ENCODE data around the gene HSD17B2. TPM values are rescaled to one million over a fixed set of nuclear protein-coding genes. Genes with fewer than 3 reads are reported as not detected.

HSD17B2 gene
- total RNA-seq, 2 donors from 2014 or later, result 0.80 to 1.0 TPM

DNA sequence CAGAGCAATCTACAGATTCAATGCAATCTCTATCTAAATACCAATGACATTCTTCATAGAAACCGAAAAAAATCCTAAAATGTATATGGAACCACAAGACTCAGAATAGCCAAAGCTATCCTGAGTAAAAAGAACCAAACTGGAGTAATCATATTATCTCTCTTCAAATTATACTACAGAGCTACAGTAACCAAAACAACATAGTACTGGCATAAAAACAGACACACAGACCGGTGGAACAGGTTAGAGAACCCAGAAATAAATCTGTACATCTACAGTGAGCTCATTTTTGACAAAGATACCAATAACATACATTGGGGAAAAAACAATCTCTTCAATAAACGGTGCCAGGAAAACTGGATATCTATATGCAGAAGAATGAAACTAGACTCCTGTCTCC lies 89.6 kb downstream of the HSD17B2 start:
- intact Hi-C loops (cut with DNase I), result no loop called here
- DNase-seq (ENCODE audit: low spot score), result no peak
- Histone ChIP-seq H3K4me1 (replicated peaks) (no peaks in the 10 kb centered on the region), H3K27me3 (replicated peaks; ENCODE audit: insufficient read depth) (no peaks in the 10 kb centered on the region), H3K27ac (no peak overlapping the region), H3K36me3 (no peaks in the 10 kb centered on the region), H3K4me3 (no peak overlapping the region), H3K9me3 (no peaks in the 10 kb centered on the region)
- 96% methylated on average over 3 of the region's 3 CpGs for WGBS
- TF ChIP-seq, protein P1, sequence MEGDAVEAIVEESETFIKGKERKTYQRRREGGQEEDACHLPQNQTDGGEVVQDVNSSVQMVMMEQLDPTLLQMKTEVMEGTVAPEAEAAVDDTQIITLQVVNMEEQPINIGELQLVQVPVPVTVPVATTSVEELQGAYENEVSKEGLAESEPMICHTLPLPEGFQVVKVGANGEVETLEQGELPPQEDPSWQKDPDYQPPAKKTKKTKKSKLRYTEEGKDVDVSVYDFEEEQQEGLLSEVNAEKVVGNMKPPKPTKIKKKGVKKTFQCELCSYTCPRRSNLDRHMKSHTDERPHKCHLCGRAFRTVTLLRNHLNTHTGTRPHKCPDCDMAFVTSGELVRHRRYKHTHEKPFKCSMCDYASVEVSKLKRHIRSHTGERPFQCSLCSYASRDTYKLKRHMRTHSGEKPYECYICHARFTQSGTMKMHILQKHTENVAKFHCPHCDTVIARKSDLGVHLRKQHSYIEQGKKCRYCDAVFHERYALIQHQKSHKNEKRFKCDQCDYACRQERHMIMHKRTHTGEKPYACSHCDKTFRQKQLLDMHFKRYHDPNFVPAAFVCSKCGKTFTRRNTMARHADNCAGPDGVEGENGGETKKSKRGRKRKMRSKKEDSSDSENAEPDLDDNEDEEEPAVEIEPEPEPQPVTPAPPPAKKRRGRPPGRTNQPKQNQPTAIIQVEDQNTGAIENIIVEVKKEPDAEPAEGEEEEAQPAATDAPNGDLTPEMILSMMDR (IDR thresholded peaks at IDR 0.05), result no peak
- no peak for TF ChIP-seq POLR2AphosphoS5 (IDR thresholded peaks at IDR 0.05)
- no peak for TF ChIP-seq POLR2A (IDR thresholded peaks at IDR 0.05)

DNA sequence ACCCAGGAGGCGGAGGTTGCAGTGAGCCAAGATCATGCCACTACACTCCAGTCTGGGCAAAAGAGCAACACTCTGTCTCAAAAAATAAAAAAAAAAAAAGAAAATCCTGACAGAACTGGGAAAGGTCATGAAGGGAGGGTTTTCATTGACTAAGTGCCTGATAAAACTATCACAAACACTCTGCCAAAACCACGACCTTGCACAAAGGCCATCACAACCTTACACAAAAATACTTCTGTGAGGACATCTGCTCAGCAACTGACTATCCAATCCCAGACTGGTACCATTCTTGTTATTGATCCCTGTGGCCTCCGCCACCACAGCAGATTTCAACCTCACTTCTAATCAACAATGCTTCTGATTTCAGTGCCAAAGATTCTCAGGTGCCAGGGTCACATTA lies 94.8 kb downstream of the HSD17B2 start:
- WGBS, result 84% methylated on average over 3 of the region's 3 CpGs
- intact Hi-C loops (cut with DNase I), result no loop called here
- H3K27ac ChIP-seq, result no peak overlapping the region
- no peaks in the 10 kb centered on the region for H3K36me3 ChIP-seq
- no peak for DNase-seq (ENCODE audit: low spot score)
- H3K9me3 ChIP-seq, result no peaks in the 10 kb centered on the region
- TF ChIP-seq, protein P1 (IDR thresholded peaks at IDR 0.05), result no peak
- no peak for TF ChIP-seq POLR2AphosphoS5 (IDR thresholded peaks at IDR 0.05)
- no peak for TF ChIP-seq POLR2A (IDR thresholded peaks at IDR 0.05)
- no peaks in the 10 kb centered on the region for H3K27me3 ChIP-seq (replicated peaks; ENCODE audit: insufficient read depth)
- H3K4me3 ChIP-seq, result no peak overlapping the region
- H3K4me1 ChIP-seq (replicated peaks), result no peaks in the 10 kb centered on the region

DNA sequence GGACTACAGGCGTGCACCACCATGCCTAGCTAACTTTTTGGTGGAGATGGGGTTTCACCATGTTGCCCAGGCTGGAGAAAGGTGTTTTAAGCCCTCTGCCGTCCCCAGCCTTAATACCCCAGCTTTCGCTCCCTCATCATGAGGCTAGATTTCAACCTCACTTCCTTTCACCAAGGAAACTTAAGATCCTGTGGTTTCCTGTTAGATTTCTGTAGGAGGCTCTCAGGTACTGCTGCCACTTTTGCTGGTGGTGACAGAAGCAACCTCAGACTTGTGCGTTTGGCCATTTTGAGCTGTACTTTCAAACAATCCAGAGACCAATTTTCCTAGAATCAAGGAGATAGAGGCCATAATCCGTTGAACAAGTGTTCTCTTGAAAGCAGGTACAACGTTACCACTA lies 98.7 kb downstream of the HSD17B2 start:
- Histone ChIP-seq H3K27me3 (replicated peaks; ENCODE audit: insufficient read depth) (no peaks in the 10 kb centered on the region), H3K27ac (no peak overlapping the region), H3K36me3 (no peaks in the 10 kb centered on the region), H3K9me3 (no peaks in the 10 kb centered on the region), H3K4me3 (no peak overlapping the region), H3K4me1 (replicated peaks) (no peaks in the 10 kb centered on the region)
- WGBS, result 92% methylated on average over 6 of the region's 6 CpGs
- intact Hi-C loops (cut with DNase I), result no loop called here
- no peak for TF ChIP-seq POLR2AphosphoS5 (IDR thresholded peaks at IDR 0.05)
- TF ChIP-seq, protein P1 (IDR thresholded peaks at IDR 0.05), result no peak
- TF ChIP-seq POLR2A (IDR thresholded peaks at IDR 0.05), result no peak
- no peak for DNase-seq (ENCODE audit: low spot score)

DNA sequence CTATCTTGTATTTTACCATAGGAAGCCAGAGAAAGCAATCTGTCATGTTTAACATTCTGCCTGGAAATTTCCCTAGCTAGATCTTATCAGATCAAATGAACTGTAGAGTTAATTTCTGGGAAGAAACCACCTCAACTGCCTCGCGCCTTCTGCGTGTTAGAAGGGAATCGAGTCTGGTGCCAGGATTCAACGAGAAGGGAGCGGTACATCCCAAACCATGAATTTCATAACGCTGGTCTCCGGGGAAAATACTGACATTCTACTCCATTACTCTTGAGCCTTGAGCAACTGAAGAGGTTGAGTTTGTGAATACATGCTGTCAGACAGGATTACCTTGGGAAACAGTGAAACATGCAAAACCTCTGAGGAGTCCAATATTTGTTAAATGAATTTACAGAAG lies 99.8 kb downstream of the HSD17B2 start:
- Histone ChIP-seq H3K36me3 (no peaks in the 10 kb centered on the region), H3K9me3 (no peaks in the 10 kb centered on the region), H3K27me3 (replicated peaks; ENCODE audit: insufficient read depth) (no peaks in the 10 kb centered on the region), H3K4me1 (replicated peaks) (no peaks in the 10 kb centered on the region), H3K27ac (no peak overlapping the region), H3K4me3 (no peak overlapping the region)
- 91% methylated on average over 8 of the region's 8 CpGs for WGBS
- no peak for DNase-seq (ENCODE audit: low spot score)
- TF ChIP-seq POLR2A (IDR thresholded peaks at IDR 0.05) (no peak), POLR2AphosphoS5 (IDR thresholded peaks at IDR 0.05) (no peak)
- TF ChIP-seq, protein P1 (IDR thresholded peaks at IDR 0.05), result no peak
- intact Hi-C loops (cut with DNase I), result no loop called here

DNA sequence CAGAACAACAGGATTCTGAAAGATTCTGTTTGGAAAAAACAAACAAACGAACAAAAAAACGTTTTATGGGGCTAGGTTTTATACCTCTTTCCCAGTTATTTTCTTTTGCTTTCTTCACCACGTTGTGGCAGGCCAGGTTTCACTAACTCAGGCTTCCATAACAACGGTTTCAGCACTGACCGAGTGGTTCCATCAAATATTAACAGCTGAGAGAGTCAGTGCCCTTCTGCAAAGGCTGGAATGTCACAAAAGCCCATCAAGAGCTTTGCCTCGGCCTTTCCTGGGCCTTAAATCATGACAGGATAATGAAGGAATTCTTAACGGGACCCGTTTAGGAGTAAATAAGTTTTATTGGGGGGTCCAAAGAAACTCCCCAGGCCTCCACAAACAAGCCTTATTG lies 100.8 kb downstream of the HSD17B2 start:
- intact Hi-C loops (cut with DNase I), result no loop called here
- Histone ChIP-seq H3K27me3 (replicated peaks; ENCODE audit: insufficient read depth) (no peaks in the 10 kb centered on the region), H3K9me3 (no peaks in the 10 kb centered on the region), H3K27ac (no peak overlapping the region), H3K4me1 (replicated peaks) (no peaks in the 10 kb centered on the region), H3K36me3 (no peaks in the 10 kb centered on the region), H3K4me3 (no peak overlapping the region)
- DNase-seq (ENCODE audit: low spot score), result no peak
- WGBS, result 60% methylated on average over 8 of the region's 8 CpGs
- TF ChIP-seq POLR2AphosphoS5 (IDR thresholded peaks at IDR 0.05) (no peak), POLR2A (IDR thresholded peaks at IDR 0.05) (no peak)
- TF ChIP-seq, protein P1 (IDR thresholded peaks at IDR 0.05), result no peak
